ENCODE measurements around the gene PRKG1.

DNA sequence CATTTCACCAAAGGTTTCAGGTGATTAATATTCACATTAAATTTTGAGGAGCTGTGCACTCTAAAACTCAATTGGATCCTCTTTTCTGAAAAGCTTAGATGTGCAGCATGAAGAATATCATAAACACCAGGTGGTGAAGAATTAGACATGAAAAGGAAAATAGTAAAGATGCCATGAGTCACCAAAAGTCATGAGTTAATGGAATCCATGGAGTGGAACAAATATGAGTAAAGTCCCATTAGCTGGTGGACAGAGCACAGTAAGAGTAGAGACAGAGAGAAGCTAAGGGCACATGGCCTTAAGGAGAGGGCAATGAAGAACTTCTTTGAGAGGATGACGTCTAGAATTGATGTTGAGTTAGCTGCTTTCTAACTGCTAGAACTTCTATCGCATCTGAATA lies 353.5 kb downstream of the PRKG1 start:
- TF ChIP-seq, protein P1, sequence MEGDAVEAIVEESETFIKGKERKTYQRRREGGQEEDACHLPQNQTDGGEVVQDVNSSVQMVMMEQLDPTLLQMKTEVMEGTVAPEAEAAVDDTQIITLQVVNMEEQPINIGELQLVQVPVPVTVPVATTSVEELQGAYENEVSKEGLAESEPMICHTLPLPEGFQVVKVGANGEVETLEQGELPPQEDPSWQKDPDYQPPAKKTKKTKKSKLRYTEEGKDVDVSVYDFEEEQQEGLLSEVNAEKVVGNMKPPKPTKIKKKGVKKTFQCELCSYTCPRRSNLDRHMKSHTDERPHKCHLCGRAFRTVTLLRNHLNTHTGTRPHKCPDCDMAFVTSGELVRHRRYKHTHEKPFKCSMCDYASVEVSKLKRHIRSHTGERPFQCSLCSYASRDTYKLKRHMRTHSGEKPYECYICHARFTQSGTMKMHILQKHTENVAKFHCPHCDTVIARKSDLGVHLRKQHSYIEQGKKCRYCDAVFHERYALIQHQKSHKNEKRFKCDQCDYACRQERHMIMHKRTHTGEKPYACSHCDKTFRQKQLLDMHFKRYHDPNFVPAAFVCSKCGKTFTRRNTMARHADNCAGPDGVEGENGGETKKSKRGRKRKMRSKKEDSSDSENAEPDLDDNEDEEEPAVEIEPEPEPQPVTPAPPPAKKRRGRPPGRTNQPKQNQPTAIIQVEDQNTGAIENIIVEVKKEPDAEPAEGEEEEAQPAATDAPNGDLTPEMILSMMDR (IDR thresholded peaks at IDR 0.05; ENCODE audit: control extremely low read depth in 1 of 3, insufficient read depth in 1 of 3, low read depth in 1 of 3, low read length in 3 of 3), result no peak
- TF ChIP-seq PHF8 (conservative IDR thresholded peaks at IDR 0.05; ENCODE audit: low read depth, low read length), result no peak
- no peak for TF ChIP-seq NANOG (IDR thresholded peaks at IDR 0.05; ENCODE audit: insufficient read depth, low read depth, low read length, poor library complexity, severe bottlenecking)
- TF ChIP-seq RBBP5 (IDR thresholded peaks at IDR 0.05; ENCODE audit: borderline replicate concordance, low read depth, low read length), result no peak
- TF ChIP-seq BACH1 (IDR thresholded peaks at IDR 0.05; ENCODE audit: low read length), result no peak
- no peak for TF ChIP-seq YY1 (IDR thresholded peaks at IDR 0.05; ENCODE audit: low read depth, low read length)
- no peak for TF ChIP-seq POLR2A (IDR thresholded peaks at IDR 0.05; ENCODE audit: control extremely low read depth in 1 of 2, low read depth in 2 of 2, low read length in 2 of 2)
- TF ChIP-seq CHD1 (IDR thresholded peaks at IDR 0.05; ENCODE audit: low read depth, low read length), result no peak
- no peak for TF ChIP-seq GTF2F1 (IDR thresholded peaks at IDR 0.05; ENCODE audit: borderline replicate concordance, low read depth, low read length)
- no peak for TF ChIP-seq RFX5 (IDR thresholded peaks at IDR 0.05; ENCODE audit: borderline replicate concordance, low read depth, low read length)
- TF ChIP-seq EP300 (IDR thresholded peaks at IDR 0.05; ENCODE audit: borderline replicate concordance in 1 of 2, low read depth in 2 of 2, low read length in 2 of 2), result no peak
- no peak for TF ChIP-seq HDAC6 (IDR thresholded peaks at IDR 0.05; ENCODE audit: low read depth, low read length)

Measured in H1 (cell line).